ENCODE measurements around the gene TPD52L2.
"Not testable (repeated sequence)": the region's sequence is repeated elsewhere in the genome, so short reads cannot be mapped to it uniquely, and the experiment has no call there.

TPD52L2 gene

DNA sequence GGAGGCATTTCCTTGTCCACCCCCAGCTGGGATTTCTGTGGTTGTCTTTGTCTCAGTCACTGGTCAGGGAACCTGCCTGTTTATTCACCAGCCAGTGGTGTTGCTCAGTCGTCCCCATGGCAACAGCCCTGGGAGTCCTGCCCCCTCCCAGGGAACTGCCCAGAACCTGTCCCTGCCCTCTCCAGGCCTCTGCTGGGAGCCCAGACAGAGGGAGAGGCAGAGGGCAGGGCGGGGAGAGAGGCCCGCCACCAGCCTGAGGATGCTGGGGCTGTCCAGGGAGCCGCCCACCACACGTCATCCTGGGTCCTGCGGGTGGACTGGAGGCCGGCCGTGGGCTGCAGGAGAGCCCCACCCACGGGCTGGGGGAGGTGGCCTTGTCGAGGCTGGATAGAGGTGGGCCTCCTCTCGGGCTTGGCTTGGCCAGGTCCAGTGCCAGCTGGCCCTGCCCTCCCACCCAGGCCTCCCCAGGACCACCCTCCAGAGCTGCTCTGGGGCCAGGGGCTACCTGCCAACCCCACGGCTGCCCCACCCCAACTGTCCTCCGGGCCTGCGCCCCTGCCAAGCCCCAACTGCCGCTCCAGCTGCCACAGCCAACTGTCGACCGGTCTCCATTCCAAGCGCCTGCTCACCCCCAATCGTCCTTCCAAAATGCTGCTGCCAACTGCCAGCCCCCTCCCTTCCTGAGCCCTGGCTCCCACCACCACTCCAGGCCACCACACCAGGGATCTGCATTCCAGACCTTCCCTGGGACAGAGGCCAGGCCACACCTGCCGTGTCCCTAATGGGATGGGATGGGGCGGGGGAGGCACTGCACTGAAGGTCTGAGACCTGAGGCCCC, 29.8 kb upstream of the TPD52L2 start:
- DNase-seq (ENCODE audit: low read depth in 4 of 4, low spot score in 1 of 4) = no peak

DNA sequence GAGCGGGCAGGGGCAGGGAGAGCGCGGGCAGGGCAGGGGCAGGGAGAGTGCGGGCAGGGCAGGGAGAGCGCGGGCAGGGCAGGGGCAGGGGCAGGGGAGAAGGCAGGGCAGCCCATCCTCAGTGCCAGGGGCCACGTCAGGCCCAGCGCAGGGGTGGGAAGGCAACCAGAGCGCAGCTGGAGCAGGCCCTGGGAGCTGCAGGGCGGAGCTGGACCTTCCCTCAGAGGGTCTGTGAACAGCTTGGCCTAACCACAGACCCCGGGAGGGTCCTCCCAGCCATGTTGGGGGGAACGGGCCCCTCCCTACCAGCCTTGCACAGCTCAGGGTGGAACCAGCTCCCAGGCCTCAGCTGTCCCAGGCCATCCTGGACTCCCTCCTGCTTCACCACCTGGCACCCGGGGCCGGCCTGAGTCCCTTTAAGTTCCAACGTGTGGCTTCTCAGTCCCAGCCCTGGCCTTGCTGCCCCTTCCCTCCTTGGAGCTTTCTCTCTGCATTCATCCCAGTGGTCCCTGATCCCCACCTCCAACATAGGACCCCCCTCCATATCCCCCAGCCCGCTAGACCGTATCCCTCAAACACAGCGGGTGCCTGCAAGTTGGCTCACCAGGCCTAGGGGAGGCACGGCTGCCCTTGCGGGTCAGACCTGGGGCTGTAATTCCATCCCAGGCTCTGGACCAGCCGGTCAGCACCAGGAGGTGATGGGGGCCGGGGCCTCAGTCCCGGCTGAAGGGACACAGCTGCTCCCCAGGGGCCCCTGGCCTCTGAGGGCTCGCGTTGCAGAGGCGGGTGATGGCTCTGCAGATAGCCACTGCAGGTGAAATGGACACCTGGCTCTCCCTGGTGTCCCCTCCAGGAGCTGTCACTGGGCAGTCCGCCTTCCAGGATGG, 28.4 kb upstream of the TPD52L2 start:
- no peak for DNase-seq (ENCODE audit: low read depth in 4 of 4, low spot score in 1 of 4)

DNA sequence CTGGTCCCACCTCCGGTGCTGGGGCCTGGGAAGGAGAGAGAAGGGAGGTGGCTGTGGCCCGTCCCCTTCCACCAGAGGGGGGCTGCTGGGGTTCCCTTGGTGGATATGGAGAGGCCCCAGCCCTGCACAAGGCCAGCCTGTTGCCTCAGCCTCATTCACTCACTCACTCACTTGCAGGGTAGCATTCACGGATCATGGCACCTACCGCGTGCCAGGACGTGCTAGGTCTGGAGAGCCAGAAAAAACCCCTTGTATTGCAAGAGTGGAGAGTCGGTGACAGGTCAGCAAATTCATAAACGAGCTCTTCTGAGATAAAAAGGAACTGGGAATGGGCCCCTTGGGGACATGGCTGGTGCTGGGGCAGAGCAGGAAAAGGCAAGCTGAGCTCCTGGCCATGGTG, 27.6 kb upstream of the TPD52L2 start:
- no peak for DNase-seq (ENCODE audit: low read depth in 4 of 4, low spot score in 1 of 4)

- DNase-seq (ENCODE audit: low read depth in 4 of 4, low spot score in 1 of 4) = no peak
Measured at GRCh38 chr20:63839620-63840019, 25.4 kb upstream of the TPD52L2 start.

- DNase-seq (ENCODE audit: low read depth in 4 of 4, low spot score in 1 of 4) = no peak
Measured at GRCh38 chr20:63840405-63840828, 24.7 kb upstream of the TPD52L2 start.

DNA sequence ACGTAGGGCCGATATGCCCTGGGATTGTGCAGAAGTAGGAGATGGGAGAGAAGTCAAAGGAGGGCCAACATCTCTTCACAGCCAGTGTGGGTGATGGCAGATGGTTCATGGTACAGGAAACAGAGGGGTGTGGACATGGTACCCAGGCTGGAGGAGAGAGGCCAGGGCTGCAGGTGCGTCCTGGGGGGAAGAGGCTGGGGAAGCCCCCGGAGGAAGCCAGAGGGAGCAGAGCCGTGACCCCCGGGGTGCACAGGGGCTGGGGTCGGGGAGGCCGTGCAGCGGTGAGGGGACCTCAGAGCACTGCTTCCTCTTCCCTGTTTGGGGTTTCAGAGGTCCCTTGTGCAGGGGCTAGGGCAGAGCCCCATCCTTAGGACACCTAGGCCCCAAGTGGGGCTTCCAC, 22.8 kb upstream of the TPD52L2 start:
- DNase-seq (ENCODE audit: low read depth in 4 of 4, low spot score in 1 of 4) = no peak

DNA sequence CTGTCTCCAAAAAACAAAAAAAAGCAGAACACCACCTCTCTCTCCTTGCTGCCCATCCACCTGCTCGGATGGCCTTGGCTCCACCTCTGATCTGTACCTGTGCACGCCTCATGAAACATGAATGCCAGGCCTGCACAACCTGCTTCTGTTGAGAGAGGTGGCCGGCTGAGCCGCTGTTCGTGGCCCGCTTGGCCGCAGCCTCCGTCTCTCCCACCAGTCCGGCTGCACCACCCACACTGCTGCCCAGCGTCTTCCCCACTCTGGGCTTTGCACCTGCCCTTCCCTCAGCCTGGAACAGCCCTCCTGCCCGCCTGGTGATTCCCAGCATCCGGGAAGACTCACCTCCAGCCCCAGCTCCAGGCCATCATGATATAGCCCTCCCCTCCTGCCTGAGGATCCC, 21.8 kb upstream of the TPD52L2 start:
- no peak for DNase-seq (ENCODE audit: low read depth in 4 of 4, low spot score in 1 of 4)

DNA sequence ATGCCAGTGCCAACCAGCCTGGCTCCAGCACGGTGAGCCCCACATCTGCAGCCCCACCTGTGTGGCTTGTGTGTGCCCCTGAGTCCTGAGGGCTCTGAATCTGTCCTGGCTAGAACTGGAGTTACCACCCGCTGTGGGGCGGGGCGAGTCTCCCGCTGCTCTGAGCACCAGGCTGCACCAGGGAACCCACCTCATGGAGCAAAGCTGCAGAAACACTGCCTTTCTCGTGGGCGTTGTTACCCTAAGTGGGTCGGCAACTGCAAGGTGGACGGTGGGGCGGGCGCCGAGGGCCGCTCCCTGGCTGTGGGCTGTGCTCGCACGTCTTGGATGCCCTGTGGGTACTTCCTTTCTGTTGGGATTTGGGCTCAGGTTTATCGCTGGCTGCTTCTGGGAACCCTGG, 21.3 kb upstream of the TPD52L2 start:
- no peak for DNase-seq (ENCODE audit: low read depth in 4 of 4, low spot score in 1 of 4)

DNA sequence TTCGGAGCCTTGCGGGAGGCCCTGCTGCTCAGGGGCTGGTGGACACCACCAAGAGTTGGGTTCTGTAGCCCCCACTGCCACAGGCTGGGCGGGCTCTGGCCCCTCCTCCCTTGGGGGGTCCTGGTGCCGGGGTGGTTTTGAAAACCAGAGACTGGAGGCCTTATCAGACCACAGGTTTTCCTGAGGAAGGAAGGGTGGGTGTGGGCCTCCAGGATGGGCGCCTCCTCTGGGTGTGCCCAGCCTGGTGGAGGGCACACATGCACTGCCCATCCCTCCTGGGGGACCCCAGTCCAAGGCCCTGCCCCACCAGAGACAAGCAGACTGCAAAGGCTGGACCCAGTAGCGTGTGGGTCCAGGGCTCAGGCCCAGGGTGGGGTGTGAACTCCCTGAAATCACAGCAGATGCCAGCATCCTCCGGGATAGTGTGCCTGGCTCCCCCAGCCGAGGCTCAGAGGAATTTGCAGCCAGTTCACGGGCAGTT, 20.5 kb upstream of the TPD52L2 start:
- DNase-seq (ENCODE audit: low read depth in 4 of 4, low spot score in 1 of 4) = no peak

DNA sequence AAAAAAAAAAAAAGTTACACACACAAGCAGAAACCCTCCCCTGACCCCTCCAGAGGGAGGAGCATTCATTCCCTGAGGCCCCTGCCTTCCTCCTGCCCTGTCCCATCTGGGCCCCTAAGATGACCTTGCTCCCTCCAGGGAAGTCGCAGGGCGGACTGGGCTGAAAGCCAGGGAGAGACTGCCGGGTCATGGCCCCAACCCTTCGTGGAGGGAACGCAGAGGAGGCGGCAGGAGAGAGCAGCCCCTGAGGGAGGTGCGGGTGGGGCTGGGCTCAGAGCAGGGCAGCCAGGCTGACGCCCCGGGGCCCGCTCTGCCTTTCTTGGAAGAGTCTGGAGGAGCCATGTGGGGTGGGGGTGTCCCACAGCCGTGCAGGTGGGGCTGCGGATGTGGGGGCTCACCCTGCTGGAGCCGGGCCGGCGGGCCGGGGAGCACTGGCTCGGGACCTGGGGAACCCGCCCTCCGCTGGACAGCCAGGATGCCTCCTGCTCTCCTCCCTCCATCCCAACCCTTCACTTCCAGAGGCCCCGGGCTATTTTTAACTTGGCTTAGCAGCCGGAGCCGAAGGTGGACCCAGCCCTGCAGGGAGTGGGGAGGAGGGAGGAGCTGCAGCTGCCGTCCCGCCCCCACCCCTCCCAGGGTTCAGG, 18.8 kb upstream of the TPD52L2 start:
- DNase-seq (ENCODE audit: low read depth in 4 of 4, low spot score in 1 of 4) = no peak

DNA sequence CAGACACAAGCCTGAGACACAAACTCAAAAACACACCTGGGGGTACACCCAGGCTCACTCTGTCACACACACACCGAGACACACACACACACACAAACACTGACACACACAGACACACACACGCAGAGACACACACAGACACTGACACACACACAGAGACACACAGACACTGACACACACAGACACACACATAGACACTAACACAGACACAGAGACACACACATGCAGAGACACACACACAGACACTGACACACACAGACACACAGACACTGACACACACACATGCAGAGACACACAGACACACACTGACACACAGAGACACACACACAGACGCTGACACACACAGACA, 18.2 kb upstream of the TPD52L2 start:
- no peak for DNase-seq (ENCODE audit: low read depth in 4 of 4, low spot score in 1 of 4)

- no peak for DNase-seq (ENCODE audit: low read depth in 4 of 4, low spot score in 1 of 4)
Measured at GRCh38 chr20:63847237-63848002, 17.6 kb upstream of the TPD52L2 start.

GRCh38 chr20:63848003-63848911, 16.8 kb upstream of the TPD52L2 start:
- no peak for DNase-seq (ENCODE audit: low read depth in 4 of 4, low spot score in 1 of 4)

DNA sequence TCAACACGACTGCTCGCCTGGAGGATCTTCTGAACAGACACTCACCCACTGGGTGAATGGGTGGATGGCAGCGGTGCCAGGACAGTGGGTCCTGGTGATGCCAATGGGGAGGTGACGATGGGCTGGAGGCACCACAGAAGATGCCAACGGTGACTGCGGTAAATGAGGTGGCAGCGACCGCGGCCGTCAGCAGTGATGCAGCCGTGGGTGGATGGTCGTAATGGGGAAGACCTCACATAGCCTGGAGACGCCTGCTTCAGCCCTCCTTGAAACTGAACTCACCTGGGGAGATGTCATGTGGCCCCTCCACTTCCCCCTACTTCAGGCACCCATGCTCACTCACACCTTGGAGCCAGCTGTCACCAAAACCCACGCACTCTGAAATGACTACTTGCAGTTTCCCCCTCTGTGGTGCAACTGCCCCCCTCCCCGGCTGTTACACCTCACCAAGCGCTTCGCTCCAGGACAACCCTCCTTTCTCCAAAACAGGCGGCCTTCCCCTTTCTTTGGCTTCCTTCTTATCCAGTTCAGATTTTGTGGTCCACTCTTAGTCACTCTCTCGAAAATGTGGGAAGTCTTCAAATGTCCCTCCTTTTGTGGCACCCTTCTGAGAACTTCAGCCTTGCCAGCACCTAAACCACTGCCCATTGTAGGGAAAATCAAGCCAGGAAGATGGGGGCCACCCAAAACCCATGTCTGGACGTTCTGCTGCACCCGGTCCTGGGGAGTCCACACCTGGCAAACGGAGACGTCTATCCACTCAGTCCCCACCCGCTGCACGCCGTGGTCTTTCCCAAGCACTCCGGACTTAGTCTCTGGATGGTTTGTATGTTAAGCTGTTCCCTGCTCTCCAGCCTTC, 14.2 kb upstream of the TPD52L2 start:
- peak in 2 of 4 experiments; percentile 35 to 54 for DNase-seq (ENCODE audit: low read depth in 4 of 4, low spot score in 1 of 4)

GRCh38 chr20:63851548-63851943, 13.5 kb upstream of the TPD52L2 start:
- not testable (repeated sequence) for DNase-seq (ENCODE audit: low read depth in 4 of 4, low spot score in 1 of 4)

DNA sequence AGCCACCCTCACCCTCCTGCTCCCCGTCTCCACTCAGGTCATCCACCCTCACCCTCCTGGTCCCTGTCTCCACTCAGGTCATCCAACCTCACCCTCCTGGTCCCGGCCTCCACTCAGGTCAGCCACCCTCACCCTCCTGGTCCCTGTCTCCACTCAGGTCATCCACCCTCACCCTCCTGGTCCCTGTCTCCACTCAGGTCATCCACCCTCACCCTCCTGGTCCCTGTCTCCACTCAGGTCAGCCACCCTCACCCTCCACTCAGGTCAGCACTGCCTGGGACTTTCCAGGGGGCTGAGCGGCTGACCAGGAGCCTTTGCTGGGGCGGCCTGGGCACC, 11.4 kb upstream of the TPD52L2 start:
- not testable (repeated sequence) for DNase-seq (ENCODE audit: low read depth in 4 of 4, low spot score in 1 of 4)

- DNase-seq (ENCODE audit: low read depth in 4 of 4, low spot score in 1 of 4) = no peak
Measured at GRCh38 chr20:63854069-63854765, 10.9 kb upstream of the TPD52L2 start.

DNA sequence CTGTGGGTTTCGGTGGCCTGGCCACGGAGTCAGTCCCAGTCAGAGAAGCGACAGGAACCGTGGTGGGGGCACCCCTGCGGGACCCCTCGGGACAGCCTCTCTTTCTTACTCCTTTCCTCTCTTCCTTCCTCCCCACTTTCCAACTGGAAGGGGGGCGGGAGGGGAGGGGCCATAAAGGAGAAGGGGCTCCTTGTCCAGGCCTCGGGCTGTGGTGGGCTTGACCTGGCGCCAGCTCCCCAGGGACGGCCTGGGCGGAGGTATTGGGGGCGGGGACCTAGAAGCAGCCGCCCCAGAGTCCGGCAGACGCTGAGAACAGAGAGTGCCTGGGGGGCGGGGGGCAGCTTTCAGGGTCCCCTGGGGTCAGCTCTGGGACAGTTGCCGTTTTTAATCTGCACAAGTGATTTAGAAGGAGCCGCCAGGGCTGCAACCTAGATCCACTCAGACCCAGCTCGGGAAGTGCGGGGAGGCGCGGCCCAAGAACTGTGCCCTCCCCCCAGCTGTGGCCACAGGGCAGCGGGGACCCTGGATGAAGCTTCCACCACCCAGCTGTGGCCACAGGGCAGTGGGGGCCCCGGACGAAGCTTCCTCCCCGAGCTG, 10.2 kb upstream of the TPD52L2 start:
- DNase-seq (ENCODE audit: low read depth in 4 of 4, low spot score in 1 of 4) = no peak
